NCI-H460 (cell line): Measurements from ENCODE around the gene C1orf210. TPM values are rescaled to one million over a fixed set of nuclear protein-coding genes. Genes with fewer than 3 reads are reported as not detected.

Source experiments
- DNase-seq: peaks from one replicate; pipeline ENCODE4 v3.0.0-alpha.2; 2016; ENCODE audit warnings: low read depth; ENCODE audit errors: extremely low read depth
- polyA plus RNA-seq: library from polyadenylated mRNA; depleted of rRNA; stranded (reverse); fragments of >200 nt; gene quantifications from 2 replicates; pipeline ENCODE4 v1.2.3, GENCODE V29; 2014; cell fraction: nucleus; rRNA removed
- total RNA-seq: library from RNA; depleted of rRNA; stranded (reverse); fragments of >200 nt; shearing (Covaris generic); gene quantifications from 2 replicates; pipeline ENCODE4 v1.2.3, GENCODE V29; 2014; rRNA removed

C1orf210 gene
- 0.12 TPM in 1 of 2 replicates, not detected in the other for total RNA-seq
- polyA plus RNA-seq: not detected in 2 replicates

DNA sequence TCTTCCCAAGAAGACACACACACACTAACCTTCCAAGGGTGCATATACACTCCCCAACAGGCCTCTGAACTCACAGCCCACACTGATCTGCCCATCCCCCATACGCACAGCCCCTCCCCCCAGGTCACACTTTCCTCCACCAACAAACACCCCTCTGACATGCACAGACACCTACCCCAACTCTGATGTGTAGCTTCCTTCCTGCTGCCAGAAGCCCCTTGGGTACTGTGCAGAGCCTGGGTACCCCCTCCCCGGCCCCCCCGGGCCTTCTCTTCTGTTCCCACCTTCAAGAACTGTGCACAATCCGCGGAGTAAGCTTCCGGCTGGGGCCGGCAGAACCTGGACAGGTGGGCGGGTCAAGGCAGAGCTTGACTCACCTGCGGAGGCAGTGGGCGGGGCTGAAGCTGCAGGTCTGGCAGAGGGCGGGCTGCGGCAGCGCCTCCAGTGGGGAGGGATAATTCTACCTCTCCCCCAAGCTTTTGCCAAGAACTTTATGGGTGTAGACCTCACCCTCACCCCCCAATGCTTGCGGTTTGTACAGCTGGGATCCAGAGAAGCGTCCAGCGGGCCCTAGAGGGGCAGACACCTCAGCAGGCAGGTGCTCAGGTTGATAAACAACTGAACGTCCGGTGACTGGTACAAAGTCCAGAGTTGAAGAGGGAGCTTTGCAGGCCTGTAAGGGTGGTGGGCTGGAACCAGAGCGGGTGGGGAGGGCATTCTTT is at the start of gene C1orf210:
TSS of gene C1orf210 (minus strand) at position 313 of the 722 bp plus-strand sequence. CDS start 2,311 bp downstream, outside the sequence.
- no peak for DNase-seq

DNA sequence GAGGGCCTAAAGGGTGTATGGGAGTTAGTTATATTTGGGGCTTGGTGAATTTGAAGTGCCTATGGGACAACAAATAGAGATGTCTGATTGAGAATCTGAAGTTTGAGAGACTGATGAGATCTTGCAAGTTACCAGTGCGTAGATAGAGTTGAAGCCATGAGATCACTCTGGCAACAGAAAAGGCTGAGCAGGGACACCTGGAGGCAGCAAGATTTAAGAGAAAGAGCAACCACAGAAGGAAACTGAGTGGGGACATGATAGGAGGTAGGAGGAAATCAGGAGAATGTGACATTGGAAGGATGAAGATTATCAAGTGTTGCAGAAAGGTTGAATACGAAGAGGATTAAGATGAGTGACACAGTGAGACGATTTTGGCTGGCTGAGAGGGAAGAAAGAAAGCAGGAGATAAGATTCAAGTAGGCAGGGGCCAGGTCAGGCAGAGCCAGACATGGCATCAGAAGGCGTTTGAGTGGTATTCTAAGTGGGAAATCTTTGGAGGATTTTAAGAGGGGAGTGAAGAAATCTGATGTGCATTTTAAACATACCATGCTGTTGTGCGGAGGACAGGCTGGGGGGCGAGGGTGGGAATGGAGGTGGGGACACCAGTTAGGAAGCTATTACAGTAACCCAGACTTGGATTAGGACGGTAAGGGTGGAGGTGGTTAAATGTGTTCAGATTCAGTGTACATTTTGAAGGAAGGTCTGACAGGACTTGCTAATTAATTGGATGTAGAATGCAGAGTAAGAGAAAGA is 49.2 kb upstream of the C1orf210 start:
- no peak for DNase-seq

DNA sequence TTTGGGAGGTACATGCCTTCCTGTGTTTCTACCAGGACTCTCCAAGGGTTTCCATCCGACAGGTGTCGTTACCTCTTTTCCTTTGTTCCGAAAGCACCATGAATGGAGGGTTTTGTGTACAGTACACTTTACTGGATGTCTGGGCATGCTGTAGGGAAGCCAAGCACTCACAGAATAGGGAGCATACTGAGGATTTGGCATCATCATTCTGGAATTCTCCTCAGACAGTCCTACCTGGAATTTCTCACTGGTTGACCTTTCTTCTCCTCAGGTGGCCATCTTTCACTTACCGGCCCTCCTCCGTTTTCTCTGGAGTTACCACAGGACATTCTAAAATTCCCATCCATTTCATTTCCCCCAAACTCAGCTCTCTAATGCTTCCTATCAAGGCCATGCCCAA is 46.3 kb upstream of the C1orf210 start:
- DNase-seq: no peak

DNA sequence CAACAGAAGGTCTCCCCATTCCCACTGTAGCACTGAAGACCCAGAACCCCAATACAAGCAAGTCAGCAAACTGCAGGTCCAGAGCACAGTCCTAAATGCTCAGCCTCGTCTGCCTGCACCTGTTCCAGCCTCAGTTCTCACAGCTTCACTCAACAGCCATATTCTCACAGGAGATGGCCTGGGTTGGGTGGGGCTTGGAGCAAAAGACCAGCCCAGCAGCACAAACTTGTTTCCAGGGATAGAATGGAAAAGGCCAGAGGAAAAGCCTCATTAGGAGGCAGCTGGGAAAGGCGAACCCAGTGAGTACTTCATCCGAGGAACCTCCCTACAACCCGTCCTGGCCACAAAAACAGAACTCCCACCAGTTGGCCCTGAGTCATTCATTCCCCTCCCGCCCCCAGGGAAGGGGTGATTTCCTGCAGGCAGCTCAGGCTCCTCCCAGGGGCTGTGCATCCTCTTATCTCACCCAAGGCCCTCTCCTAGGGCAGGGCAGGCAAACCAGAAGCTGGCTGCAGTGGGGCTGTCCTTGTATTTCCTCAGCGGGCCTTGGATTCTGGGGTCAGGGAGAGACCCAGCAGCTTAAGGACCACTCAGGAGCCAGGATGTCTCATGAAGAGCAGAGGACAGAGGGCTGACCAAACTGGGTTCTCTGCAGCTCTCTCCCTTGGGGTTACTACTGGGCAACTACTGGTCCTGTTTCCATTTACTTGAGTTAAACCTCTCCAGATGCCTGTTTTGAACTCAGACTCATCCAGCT is 44.8 kb upstream of the C1orf210 start:
- DNase-seq: no peak

DNA sequence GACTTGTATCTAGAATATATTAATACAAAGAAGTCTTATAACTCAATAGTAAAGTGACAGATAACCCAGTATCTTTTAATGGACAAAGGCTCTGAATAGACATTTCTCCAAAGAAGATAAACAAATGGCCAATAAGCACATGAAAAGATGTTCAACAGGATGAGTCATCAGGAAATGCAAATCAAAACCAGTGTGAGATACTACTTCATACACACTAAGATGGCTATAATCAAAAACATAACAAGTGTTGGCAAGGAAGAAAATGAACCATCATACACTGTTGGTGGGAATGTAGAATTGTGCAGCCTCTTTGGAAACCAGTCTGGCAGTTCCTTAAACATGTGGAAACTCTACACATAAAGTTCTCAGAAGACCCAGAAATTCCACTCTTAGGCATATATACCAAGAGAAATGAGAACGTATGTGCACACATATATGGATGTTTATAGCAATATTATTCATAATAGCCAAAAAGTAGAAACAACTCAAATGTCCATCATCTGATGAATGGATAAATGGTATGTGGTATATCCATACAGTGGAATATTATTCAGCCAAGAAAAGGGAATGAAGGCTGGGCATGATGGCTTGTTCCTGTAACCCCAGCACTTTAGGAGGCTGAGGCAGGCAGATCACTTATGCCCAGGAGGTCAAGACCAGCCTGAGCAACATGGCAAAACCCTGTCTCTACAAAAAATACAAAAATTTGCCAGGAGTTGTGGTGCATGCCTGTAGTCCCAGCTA is 42.3 kb upstream of the C1orf210 start:
- no peak for DNase-seq

DNA sequence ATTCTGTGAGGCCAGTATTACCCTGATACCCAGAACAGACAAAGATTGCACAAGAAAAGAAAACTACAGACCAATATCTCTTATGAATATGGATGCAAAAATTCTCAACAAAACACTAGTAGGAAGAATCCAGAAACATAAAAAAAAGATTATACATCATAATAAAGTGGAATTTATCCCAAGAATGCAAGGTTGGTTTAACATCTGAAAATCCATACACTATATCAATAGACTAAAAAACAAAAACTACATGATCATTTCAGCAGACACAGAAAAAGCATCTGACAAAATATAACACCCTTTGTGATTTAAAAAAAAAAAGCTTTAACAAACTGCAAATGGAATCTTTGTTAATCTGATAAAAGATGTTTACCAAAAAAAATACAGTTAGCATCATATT is 40.0 kb upstream of the C1orf210 start:
- DNase-seq: no peak

DNA sequence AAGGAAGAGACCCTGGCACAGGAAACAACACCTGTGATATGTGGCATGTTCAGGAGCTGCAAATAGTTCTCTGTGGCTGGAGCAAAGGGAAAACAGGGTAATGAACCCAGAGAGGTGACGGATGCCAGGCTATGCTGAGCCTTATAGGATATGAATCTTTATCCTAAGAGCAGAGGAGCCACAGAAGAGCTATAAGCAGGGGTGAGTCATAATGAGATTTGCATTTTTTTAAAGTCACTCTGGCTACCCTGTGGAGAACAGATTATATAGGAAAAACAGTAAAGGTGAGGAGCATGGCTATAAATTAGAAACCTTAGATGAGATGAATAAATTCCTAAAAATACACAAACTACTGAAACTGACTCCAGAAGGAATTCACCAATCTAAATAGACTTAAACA is 39.4 kb upstream of the C1orf210 start:
- no peak for DNase-seq

DNA sequence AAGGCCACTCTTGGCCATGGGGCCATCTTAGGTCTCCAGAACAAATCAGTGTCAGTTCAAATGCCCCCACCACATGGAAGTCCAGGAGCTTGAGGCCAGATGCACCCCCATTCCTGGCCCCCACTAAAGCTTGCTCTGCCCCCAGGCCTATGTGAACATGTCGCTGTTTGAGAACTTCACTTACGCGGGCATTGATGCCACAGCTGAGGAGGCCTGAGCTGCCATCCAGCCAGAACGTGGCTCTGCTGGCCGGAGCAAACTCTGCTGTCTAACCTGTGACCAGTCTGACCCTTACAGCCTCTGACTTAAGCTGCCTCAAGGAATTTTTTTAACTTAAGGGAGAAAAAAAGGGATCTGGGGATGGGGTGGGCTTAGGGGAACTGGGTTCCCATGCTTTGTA is 37.1 kb upstream of the C1orf210 start:
- no peak for DNase-seq

DNA sequence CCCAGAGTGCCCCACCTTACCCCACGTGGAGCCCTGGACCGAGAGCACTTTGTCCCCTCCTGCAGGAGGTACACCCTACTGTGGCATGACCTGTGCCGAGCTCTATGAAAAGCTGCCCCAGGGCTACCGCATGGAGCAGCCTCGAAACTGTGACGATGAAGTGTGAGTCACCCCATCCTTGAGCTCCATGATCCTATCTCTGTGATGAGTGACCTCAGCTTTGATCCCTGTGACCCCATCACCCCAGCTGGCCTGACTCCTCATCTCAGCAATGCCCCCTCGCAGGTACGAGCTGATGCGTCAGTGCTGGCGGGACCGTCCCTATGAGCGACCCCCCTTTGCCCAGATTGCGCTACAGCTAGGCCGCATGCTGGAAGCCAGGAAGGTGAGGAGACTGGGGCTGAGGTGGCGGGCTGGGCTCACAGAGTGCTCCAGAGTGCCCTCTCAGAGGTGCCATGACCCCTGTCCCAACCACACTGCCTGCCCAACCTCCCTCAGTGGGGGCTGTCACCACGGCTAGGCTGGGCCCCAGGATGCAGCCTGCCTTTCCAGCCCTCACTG is 36.0 kb upstream of the C1orf210 start:
- no peak for DNase-seq

DNA sequence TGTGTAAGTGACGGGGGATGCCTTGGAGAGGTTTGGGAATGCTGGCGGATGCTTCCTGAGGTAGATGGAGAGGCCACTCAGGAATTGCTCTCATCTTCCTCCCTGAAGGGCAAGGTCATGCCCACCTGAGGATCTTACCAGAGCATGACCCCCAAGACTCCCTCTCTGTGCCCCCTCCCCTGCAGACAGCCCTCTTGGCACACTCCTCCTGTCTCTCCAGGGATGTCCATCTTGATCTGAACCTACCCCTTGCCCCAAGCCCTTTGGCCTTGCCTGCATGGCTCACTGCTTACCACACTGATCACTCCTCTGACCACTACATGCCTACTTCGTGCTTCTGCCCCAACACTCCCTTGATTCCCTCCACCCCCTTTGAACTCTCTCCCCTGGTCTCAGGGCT is 34.4 kb upstream of the C1orf210 start:
- DNase-seq: no peak

DNA sequence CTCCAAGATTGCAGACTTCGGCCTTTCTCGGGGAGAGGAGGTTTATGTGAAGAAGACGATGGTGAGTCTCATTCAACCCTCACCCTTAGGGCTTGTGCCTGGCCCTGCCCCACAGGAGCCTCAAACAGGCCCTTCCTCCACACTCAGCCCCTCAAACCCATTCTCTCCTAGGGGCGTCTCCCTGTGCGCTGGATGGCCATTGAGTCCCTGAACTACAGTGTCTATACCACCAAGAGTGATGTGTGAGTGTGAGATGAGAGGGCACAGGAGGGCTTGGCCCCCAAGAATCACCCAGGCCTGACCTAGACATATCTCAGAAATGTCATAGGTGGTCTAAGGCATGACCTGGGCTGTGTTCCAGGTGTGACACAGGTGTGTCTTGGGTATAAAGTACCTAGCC is 33.9 kb upstream of the C1orf210 start:
- no peak for DNase-seq

DNA sequence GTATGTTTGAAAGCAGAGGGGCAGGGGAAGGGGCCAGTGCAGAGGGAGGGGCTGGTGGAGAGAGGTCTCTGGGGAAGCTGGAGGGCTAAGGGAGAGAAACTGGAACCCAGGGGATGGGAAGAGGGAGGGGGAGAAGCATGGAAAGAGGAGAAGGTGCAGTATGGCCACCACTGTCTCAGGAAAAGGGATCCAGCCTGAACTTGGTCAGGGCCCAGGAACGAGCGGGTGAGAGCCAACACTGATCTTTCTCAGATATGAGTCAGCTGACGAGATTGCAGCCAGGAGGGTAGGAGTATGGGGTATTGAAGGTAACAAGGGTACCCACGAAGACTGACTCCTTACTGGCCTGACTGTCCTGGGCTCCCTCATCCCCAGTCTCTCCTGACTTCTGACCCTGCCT is 33.5 kb upstream of the C1orf210 start:
- no peak for DNase-seq

DNA sequence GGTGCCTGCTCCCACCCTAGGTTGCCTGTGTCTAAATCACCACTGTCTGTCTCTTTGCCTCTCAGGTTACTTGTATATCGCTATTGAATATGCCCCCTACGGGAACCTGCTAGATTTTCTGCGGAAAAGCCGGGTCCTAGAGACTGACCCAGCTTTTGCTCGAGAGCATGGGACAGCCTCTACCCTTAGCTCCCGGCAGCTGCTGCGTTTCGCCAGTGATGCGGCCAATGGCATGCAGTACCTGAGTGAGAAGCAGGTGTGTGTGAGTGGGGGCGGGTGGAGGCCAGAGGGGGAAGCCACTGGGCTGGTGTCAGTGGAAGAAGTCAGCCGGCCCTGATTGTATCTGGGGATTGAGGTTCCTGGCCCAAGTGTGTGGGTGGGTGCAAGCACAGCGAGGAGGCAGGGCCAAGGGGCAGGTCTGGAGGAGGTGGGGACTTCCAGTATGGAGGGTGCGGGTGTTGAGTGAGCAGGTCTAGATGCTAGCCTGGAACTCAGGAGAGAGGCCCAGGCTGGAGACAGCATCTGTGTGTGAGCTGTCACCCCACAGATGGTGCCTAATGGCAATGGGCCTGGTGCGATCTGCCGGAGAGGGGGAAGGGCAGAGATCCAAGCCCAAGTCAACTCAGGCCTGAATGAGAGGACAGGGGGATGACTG is 32.6 kb upstream of the C1orf210 start:
- DNase-seq: no peak

DNA sequence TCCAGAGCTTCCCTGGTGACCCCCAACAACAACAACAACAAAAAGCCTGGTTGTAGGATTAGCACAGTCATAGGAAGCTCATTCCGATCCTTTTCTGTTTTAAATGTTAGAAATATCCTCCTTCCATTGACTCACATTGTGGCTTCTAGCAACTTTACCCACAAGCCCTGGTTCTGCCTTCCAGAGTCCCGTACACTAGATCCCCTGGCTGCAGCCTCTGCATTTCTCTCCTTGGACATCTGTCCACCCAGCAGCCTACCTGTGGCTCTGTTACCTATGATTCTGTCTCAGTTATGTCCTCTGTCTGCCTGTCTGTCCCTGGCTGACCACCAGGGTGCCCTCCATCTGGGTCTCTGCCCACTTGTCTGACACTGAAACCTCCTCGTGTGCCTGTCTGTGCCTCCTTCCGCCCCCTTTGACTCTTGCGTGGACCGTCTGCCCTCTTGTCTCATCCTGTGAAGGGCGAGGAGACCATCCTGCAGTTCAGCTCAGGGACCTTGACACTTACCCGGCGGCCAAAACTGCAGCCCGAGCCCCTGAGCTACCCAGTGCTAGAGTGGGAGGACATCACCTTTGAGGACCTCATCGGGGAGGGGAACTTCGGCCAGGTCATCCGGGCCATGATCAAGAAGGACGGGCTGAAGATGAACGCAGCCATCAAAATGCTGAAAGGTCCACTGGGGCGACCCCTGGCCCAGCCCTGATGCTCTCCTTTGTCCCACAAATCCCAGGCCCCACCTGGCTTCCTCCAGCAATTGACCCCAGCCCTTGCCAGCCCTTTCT is 31.5 kb upstream of the C1orf210 start:
- no peak for DNase-seq

DNA sequence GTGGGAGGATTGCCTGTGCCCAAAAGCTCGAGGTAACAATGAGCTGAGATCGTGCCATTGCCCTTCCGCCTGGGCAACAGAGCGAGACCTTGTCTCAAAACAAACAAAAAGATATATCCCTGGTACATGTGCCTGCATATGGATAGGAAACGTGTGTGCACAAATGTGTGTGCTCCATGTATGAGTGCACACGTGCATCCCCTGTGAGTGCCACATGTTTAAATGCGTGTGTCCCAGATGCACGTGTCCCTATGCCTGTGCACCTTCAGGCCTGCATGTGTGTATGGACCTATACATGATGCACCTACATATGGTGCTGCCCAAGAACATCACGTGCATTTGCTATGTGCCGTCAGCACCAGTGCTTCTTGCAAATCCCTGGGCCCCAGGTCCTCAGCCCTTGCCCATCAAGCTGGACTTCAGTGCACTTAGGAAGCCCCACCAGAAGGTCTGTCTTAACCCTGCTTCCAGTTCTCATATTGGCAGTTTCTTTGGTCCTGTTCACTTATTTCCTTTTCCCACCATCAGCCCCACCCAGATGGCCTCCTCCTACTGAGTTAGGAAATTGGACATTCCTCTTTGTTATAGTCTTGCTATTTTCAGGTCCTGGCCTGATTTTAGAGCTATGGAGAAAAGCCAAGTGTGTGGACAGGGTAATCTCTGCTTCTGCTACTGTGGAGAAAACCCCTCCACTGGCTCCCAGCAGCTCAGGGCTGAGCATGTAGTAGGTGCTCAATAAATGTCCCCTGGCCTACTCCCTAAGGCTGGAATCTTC is 30.8 kb upstream of the C1orf210 start:
- DNase-seq: no peak

DNA sequence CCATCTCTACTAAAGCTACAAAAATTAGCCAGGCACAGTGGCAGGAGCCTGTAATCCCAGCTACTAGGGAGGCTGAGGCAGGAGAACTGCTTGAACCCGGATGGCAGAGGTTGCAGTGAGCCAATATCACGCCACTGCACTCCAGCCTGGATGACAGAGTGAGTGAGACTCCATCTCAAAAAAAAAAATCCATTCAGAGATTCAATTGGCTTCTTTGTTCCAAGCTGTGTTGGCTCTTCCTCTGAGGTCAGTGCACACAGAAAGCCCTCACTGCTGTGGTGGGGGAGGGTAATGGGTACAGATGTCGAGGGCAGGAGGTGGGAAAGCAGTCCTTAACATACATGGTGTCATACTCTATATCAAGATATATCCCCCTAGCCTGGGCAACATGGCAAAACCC is 30.1 kb upstream of the C1orf210 start:
- no peak for DNase-seq

DNA sequence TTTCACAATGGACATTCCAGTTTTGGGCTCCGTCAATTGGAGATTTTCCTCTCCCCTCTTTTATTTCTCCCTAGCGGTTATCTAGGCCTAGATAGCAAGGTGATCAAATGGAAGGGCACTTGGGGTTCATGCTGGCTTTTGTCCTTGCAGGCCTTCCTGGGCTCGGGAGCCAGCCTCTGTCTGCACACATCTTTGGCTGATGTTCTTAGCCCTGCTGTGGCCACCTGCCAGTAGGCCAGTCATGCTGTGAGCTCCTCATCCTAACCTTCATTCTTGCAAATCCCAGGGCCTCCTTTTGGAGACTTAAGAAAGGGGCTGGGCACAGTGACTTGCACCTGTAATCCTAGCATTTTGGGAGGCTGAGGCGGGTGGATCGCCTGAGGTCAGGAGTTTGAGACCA is 28.9 kb upstream of the C1orf210 start:
- DNase-seq: no peak

DNA sequence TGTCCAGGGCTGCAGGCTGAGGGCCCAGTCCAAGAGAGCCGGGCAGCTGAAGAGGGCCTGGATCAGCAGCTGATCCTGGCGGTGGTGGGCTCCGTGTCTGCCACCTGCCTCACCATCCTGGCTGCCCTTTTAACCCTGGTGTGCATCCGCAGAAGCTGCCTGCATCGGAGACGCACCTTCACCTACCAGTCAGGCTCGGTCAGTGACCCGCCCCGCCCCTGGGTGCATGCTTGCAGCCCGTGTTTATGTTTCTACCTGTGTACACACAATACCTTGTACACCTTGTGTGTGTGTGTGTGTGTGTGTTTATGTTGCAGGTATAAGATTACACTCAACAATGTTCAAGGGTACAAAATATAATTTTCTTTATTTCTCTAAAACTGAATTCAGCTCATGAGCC is 28.4 kb upstream of the C1orf210 start:
- no peak for DNase-seq
